Suppressor macrophage treated with lipopolysaccharide for 4 hours (primary cell): ENCODE results near the gene ACSL1.
A peak's percentile ranks its signal among the peaks of the same experiment; 100 is the strongest.

Source experiments
- DNase-seq: peaks from one replicate; pipeline ENCODE4 v3.0.0-alpha.2; 2020

The ACSL1 gene

GRCh38 chr4:184838249-184839074 lies 12.7 kb upstream of the ACSL1 start:
- DNase-seq: peak; percentile 59

DNA sequence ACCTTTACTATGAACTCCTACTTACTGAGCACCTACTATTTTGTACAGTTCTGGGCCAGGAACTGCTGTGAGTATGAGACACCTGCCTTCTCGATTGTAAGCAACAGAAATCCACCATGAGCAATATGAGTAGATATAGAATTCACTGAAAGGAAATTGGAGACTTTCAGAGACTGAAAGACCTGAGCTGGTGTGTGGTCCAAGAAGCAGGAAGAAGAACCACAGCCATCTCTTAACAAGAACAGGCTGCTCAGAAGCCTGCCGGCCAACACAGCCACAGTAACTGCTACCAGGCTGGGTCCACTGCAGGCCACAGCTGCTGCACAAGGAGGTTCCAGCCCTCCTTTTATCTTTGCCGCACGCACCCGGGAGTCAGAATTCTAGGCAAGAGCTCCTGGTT lies 10.8 kb upstream of the ACSL1 start:
- no peak for DNase-seq

DNA sequence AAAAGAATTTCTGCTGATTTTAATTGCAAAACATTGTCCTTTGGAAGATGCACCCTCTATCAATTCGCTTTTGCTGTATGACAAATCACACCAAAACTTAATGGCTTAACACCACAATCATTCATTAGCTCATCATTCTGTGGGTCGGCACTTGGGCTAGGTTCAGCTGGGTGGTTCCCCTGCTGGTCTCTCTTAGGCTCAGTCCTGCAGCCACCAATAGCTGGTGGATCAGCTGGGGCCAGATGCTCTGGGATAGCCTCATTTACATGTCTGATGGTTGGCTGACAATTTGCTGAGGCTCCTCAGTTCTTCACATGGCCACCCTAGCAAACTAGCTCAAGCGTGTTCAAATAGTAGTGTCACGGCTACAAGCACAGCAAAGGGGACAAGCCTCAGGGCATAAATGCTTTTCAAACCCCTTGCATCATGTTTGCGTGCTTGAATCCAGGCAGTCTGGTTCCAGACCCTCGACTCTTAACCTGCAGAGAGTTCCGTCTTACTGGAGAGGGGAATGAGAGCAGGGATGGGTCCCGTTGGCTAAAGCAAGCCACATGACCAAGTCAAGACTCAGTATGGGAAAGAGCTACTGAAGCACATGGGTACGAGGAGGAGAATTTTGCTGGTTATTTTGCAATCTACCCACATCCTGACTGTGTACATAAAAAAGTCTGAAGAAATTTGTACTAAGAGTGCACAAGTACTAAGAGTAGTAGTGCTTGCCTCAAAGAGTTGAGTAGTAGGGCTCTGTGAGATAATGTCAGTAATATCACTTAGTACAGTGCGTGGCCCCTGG lies 7.5 kb upstream of the ACSL1 start:
- no peak for DNase-seq

DNA sequence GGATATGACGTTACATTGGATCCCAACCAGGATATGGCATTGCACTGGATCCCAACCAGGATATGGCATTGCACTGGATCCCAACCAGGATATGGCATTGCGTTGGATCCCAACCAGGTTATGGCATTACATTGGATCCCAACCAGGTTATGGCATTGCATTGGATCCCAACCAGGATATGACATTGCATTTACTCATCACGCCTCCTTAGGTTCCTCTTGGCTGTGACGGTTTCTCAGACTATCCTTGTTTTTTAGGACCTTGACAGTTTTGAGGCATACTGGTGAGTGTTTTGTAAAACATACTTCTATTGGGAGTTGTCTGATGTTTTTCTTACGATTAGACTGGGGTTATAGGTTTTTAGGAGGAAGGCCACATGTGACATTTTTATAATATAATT lies 5.4 kb upstream of the ACSL1 start:
- no peak for DNase-seq

DNA sequence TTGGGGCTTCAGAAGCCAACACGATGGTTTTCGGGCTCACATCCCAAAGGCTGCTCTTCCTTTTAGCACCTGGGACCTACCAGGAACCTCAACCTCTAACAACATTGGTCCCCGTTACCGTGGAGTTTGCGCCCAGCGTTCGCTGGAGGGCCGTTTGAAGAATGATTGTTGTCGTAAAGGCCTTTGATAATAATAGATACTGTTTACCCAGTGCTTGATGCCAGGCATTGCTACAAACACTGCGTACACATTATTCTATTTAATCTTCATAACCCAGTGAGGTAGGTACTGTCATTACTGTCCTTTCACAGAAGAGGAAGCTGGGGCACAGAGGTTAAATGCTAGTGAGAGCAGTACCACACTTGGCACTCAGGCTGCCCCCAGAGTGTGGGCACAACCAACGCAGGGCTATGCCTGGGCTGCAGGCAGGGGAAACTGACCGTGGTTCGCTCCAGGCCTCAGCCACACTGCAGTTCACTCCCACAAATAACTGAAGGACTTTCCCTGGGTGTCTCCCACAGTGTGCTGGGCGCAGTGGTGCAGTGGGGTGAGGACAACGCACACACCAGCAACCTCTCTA lies 1.0 kb upstream of the ACSL1 start:
- DNase-seq: no peak

GRCh38 chr4:184825141-184825895 lies 450 bp downstream of the ACSL1 start:
- peak; percentile 56 for DNase-seq

DNA sequence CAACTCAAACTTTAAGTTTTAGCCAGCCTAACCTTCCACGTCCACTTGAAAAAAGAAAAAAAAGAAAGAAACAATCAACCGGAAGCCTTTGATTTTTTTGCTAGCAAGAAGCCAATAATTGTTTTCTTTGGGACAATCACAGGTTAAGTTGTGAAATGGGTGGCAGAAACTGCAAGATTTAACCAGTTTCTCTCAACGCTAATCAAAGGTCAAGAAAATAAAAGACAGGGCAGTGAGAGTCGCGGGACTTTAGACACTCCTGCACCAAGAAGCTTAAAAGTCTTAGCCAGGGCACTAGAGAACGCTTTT lies 1.0 kb downstream of the ACSL1 start:
- DNase-seq: no peak

DNA sequence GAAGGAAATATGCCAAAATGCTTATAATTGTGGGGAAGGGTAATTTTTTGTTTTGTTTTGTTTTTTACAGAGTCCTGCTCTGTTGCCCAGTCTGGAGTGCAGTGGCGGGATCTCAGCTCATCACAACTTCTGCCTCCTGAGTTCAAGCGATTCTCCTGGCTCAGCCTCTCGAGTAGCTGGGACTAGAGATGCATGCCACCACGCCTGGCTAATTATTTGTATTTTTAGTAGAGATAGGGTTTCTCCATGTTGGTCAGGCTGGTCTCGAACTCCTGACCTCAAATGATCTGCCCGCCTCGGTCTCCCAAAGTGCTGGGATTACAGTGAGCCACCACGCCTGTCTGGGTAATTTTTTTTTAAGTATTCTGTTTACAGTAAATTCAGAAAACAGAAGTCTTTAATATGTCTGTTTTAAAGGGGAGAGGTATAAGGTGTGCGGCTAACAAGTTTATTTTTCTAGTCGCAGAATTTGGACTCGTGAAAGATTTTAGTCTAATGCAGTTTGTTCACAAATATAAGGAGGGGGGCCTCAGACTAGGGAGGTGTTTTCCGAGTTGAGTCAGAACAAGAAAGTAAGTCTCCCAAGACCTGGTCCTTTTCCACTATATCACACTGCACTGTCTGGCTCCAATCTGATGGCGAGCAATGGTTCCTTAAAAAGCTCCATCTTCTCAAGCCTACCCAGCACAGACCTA lies 1.5 kb downstream of the ACSL1 start:
- DNase-seq: peak; percentile 64

DNA sequence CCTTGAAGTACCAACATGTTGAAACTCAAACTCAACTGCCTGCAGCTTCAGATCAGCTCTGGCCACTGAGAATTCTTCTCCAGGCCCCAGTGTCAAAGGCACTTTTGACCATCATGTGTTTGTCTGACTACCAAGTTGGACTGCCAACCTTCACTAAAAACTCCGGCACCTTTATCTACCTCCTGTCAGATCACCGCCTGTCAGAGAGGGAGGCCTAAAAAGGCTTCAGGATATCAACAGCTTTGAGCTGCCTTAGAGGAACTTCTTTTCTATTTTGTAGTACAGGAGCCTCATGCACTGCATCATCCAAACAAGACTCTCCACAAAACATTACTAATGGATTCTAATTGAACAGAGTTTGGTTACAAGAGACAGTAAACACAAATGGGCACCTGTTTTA lies 2.8 kb downstream of the ACSL1 start:
- no peak for DNase-seq

DNA sequence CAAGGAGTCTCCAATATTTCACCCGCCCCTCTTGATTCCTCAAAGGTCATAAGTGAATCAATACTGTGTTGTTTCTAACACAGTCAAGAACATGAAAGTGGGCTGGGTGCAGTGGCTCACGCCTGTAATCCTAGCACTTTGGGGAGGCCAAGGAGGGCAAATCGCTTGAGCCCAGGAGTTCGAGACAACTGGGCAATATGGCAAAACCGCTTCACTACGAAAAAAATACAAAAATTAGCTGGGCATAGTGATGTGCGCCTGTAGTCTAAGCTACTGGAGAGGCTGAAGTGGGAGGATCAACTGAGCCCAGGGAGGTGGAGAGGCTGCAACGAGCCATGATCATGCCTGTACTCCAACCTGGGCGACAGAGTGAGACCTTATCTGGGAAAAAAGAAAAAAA lies 3.4 kb downstream of the ACSL1 start:
- no peak for DNase-seq

GRCh38 chr4:184821242-184821641 lies 4.5 kb downstream of the ACSL1 start:
- peak; percentile 66 for DNase-seq

DNA sequence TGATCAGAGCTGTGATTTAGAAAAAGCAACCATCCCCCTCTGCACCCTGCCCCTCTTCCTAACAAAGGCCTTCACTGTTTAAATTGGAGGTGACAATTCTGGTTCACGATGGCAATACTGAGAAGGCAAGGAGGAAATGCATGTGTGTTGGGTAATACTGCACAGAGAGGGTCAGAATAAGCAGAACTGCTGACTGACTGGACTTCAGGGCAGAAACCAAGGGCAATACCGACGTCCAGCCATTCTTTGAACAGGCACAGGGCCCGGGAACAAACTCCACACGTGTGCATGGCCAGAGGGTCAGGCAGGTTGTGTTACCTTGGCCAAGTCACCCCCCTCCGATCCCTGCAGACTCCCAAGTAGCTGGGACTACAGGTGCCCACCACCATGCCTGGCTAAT lies 6.0 kb downstream of the ACSL1 start:
- DNase-seq: peak; percentile 61

- DNase-seq: no peak
Measured at GRCh38 chr4:184818216-184818564, 7.6 kb downstream of the ACSL1 start.

- no peak for DNase-seq
Measured at GRCh38 chr4:184817494-184818215, 8.1 kb downstream of the ACSL1 start.

- DNase-seq: peak; percentile 60
Measured at GRCh38 chr4:184816962-184817361, 8.8 kb downstream of the ACSL1 start.

- DNase-seq: no peak
Measured at GRCh38 chr4:184815046-184815877, 10.5 kb downstream of the ACSL1 start.

DNA sequence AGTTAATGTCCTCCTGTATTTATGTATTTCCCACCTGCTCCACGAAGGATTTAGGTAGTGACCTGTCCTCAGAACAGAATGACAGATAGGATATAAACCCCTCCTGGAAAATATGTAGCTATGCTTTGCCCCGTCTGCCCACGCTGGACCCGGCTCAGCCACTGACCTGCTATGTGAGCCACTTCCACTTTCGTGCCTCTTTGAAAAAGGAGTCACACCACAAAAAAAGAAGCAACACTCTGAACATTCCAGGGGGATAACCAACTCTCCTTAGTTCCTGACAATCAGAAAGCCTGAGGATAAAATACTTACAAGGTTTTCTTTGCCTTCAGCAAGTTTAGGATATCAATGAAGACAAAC lies 11.1 kb downstream of the ACSL1 start:
- DNase-seq: peak; percentile 69

GRCh38 chr4:184812651-184813181 lies 13.1 kb downstream of the ACSL1 start:
- no peak for DNase-seq

GRCh38 chr4:184812199-184812542 lies 13.6 kb downstream of the ACSL1 start:
- no peak for DNase-seq

- DNase-seq: peak; percentile 68
Measured at GRCh38 chr4:184811526-184812198, 14.1 kb downstream of the ACSL1 start.
